Keratinocyte (primary cell): ENCODE measurements around the gene TRIM45. TPM values are rescaled to one million over a fixed set of nuclear protein-coding genes. Genes with fewer than 3 reads are reported as not detected.

ENCODE experiments used
- DNase-seq: peaks from one replicate; pipeline ENCODE4 v3.0.0-alpha.2; 2011; ENCODE audit warnings: low read depth, missing footprints, low spot score
- FAIRE-seq: peaks from 2 replicates; lab custom pipeline; 2011; peaks lifted over from hg19 to GRCh38; lab: Jason Lieb, UNC
- H2AFZ ChIP-seq: 2 replicates; pipeline ENCODE4 v1.6.0; 2012; ENCODE audit warnings: low read length, control low read depth, inconsistent platforms; ENCODE audit not compliant: control insufficient read depth
- H3K27ac ChIP-seq: 2 replicates; pipeline ENCODE4 v1.5.1; 2011; ENCODE audit warnings: low read length; ENCODE audit not compliant: control insufficient read depth, insufficient read depth
- H3K27me3 ChIP-seq: 3 replicates; pipeline ENCODE4 v1.6.0; 2011; ENCODE audit warnings: low read length; ENCODE audit not compliant: control insufficient read depth, insufficient read depth; ENCODE audit errors: extremely low read depth
- H3K36me3 ChIP-seq, 2 experiments: 2 replicates in 1 of 2; 3 replicates in 1 of 2; pipeline ENCODE4 v1.5.1; 2011; ENCODE audit warnings: low read length in 2 of 2, mild to moderate bottlenecking in 1 of 2; ENCODE audit not compliant: control insufficient read depth in 2 of 2, insufficient read depth in 2 of 2; ENCODE audit errors: extremely low read depth in 1 of 2
- H3K4me1 ChIP-seq: 3 replicates; pipeline ENCODE4 v1.5.1; 2011; ENCODE audit warnings: low read length; ENCODE audit not compliant: control insufficient read depth, insufficient read depth; ENCODE audit errors: extremely low read depth
- H3K4me2 ChIP-seq: 3 replicates; pipeline ENCODE4 v1.6.0; 2011; ENCODE audit warnings: low read depth, low read length; ENCODE audit not compliant: control insufficient read depth, insufficient read depth; ENCODE audit errors: extremely low read depth
- H3K4me3 ChIP-seq, 3 experiments: fragments of 200-600 bp in 1 of 3; sonication (generic) in 1 of 3; 2 replicates in 2 of 3; 3 replicates in 1 of 3; pipeline ENCODE4 v1.5.1; 2011 to 2016; ENCODE audit warnings: low read length in 3 of 3, mild to moderate bottlenecking in 3 of 3, control low read depth in 2 of 3, inconsistent platforms in 1 of 3, low read depth in 1 of 3, mixed read lengths in 1 of 3, mixed run types in 1 of 3, moderate library complexity in 1 of 3; ENCODE audit not compliant: control insufficient read depth in 2 of 3, insufficient read depth in 2 of 3; ENCODE audit errors: extremely low read depth in 1 of 3
- H3K79me2 ChIP-seq: 2 replicates; pipeline ENCODE4 v1.6.0; 2012; ENCODE audit warnings: low read length; ENCODE audit not compliant: control insufficient read depth, insufficient read depth
- H3K9ac ChIP-seq: 3 replicates; pipeline ENCODE4 v1.6.0; 2011; ENCODE audit warnings: low read length; ENCODE audit not compliant: control insufficient read depth, insufficient read depth; ENCODE audit errors: extremely low read depth
- H3K9me1 ChIP-seq: 3 replicates; pipeline ENCODE4 v1.6.0; 2011; ENCODE audit warnings: low read length; ENCODE audit not compliant: control insufficient read depth, insufficient read depth; ENCODE audit errors: extremely low read depth
- H3K9me3 ChIP-seq: 2 replicates; pipeline ENCODE4 v1.5.1; 2012; ENCODE audit warnings: low read depth, low read length; ENCODE audit not compliant: control insufficient read depth
- H4K20me1 ChIP-seq: 3 replicates; pipeline ENCODE4 v1.6.0; 2011; ENCODE audit warnings: low read length; ENCODE audit not compliant: control insufficient read depth, insufficient read depth; ENCODE audit errors: extremely low read depth
- CTCF ChIP-seq, 3 experiments: IDR thresholded peaks in 1 of 3; conservative IDR thresholded peaks in 1 of 3; optimal IDR thresholded peaks in 1 of 3; 2 replicates in 2 of 3; 3 replicates in 1 of 3; pipeline versions ENCODE3 to v1.5.1; 2011; ENCODE audit warnings: low read length in 3 of 3, mild to moderate bottlenecking in 3 of 3, moderate library complexity in 2 of 3, control low read depth in 1 of 3, inconsistent platforms in 1 of 3; ENCODE audit not compliant: insufficient read depth in 2 of 3; ENCODE audit errors: extremely low read depth in 1 of 3
- EZH2 ChIP-seq: IDR thresholded peaks from one replicate; pipeline ENCODE4 v1.6.1; 2012; ENCODE audit warnings: inconsistent platforms, mild to moderate bottlenecking, low read length, moderate library complexity
- dilution Hi-C: fragments of 300-500 bp; cut with MboI; formaldehyde crosslinking; loops from one replicate; pipeline ENCODE4 v1.7.0; 2020; ENCODE audit warnings: low sequenced_read_pairs; ENCODE audit not compliant: extremely low pct_ligation_motif_present
- polyA plus RNA-seq, 5 experiments: library from polyadenylated mRNA; depleted of rRNA in 3 of 5; stranded (reverse) in 3 of 5; stranded (forward) in 1 of 5; unstranded in 1 of 5; fragments of >200 nt; gene quantifications; 1 replicate in 1 of 5; 2 replicates in 3 of 5; 3 replicates in 1 of 5; pipeline versions ENCODE4 v1.2.1 to v1.2.3, GENCODE V29; 2011 to 2012; ENCODE audit warnings: missing spikeins in 2 of 5, low read depth in 1 of 5, low replicate concordance in 1 of 5

The TRIM45 gene
- polyA plus RNA-seq, 1 donor (not counting 4 experiments of a cell fraction or from before 2014, with no cell fraction given): 2.7 TPM

- no peak overlapping the region for H3K4me3 ChIP-seq
- dilution Hi-C loops: no loop called here
- no peaks in the 10 kb centered on the region for H3K79me2 ChIP-seq
- no peaks in the 10 kb centered on the region for H3K27me3 ChIP-seq
- no peak overlapping the region for H2AFZ ChIP-seq
- no peak overlapping the region for H3K9ac ChIP-seq
- DNase-seq: no peak
- no peak overlapping the region for H3K27ac ChIP-seq
- H4K20me1 ChIP-seq: no peaks in the 10 kb centered on the region
- TF ChIP-seq CTCF (optimal IDR thresholded peaks at IDR 0.05 in 1 of 3, IDR thresholded peaks at IDR 0.05 in 1 of 3, conservative IDR thresholded peaks at IDR 0.05 in 1 of 3; ENCODE audit: extremely low read depth in 1 of 3, insufficient read depth in 2 of 3, low read length in 3 of 3): no peak
- TF ChIP-seq EZH2: no peak
- H3K9me3 ChIP-seq: no peaks in the 10 kb centered on the region
- H3K36me3 ChIP-seq: peaks cover 5 to 22% of the 10 kb centered on the region in 2 experiments
- H3K4me1 ChIP-seq: no peaks in the 10 kb centered on the region
- no peak overlapping the region for H3K4me2 ChIP-seq
- FAIRE-seq: no peak
- H3K9me1 ChIP-seq: no peaks in the 10 kb centered on the region
These were observed 20.2 kb downstream of the TRIM45 start for GRCh38 chr1:117101334-117101733.

- FAIRE-seq (no peak), DNase-seq (no peak)
- TF ChIP-seq CTCF (optimal IDR thresholded peaks at IDR 0.05 in 1 of 3, IDR thresholded peaks at IDR 0.05 in 1 of 3, conservative IDR thresholded peaks at IDR 0.05 in 1 of 3; ENCODE audit: extremely low read depth in 1 of 3, insufficient read depth in 2 of 3, low read length in 3 of 3) (no peak), EZH2 (no peak)
- H3K4me3 ChIP-seq: no peak overlapping the region
- no peaks in the 10 kb centered on the region for H3K27me3 ChIP-seq
- no peak overlapping the region for H3K4me2 ChIP-seq
- H3K4me1 ChIP-seq: peaks cover 11% of the 10 kb centered on the region
- H4K20me1 ChIP-seq: no peaks in the 10 kb centered on the region
- H3K9ac ChIP-seq: no peak overlapping the region
- peaks cover 3 to 28% of the 10 kb centered on the region in 2 experiments for H3K36me3 ChIP-seq
- no peak overlapping the region for H2AFZ ChIP-seq
- no peak overlapping the region for H3K27ac ChIP-seq
- dilution Hi-C loops: no loop called here
- H3K79me2 ChIP-seq: no peaks in the 10 kb centered on the region
- H3K9me3 ChIP-seq: no peaks in the 10 kb centered on the region
- no peaks in the 10 kb centered on the region for H3K9me1 ChIP-seq
These were observed 23.2 kb downstream of the TRIM45 start for GRCh38 chr1:117098287-117098890.
